HG03097 (cell line): ENCODE data around the gene NTSR1.

ENCODE experiments used
- ATAC-seq: cut with Tn5 transposase; IDR thresholded peaks from one replicate; pipeline ENCODE4 v1.9.1; 2021; ENCODE audit not compliant: unreplicated experiment, low FRiP score

Gene NTSR1

GRCh38 chr20:62692801-62693523 lies 15.7 kb upstream of the NTSR1 start:
- ATAC-seq = no peak

GRCh38 chr20:62693524-62693922 lies 15.1 kb upstream of the NTSR1 start:
- no peak for ATAC-seq

GRCh38 chr20:62694106-62694505 lies 14.5 kb upstream of the NTSR1 start:
- ATAC-seq = no peak

DNA sequence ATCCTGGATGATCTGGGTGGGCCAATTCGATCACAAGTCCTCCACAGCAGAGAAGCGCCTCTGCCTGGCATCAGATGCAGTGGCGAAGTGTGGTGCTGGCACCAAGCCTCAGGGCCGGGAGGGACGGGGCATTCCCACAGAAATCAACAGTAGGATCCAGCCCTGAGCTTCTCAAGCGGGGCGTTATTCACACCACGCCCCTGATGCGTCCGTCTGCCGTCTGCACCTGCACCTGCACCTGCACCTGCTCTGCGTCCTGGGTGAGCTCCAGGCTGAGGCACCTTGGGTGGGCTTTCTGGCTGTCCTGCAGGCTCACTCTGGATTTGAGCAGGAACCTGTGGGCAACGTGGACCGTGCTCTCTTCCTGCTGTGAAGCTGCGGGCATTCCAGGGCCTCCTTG lies 13.8 kb upstream of the NTSR1 start:
- ATAC-seq = no peak

DNA sequence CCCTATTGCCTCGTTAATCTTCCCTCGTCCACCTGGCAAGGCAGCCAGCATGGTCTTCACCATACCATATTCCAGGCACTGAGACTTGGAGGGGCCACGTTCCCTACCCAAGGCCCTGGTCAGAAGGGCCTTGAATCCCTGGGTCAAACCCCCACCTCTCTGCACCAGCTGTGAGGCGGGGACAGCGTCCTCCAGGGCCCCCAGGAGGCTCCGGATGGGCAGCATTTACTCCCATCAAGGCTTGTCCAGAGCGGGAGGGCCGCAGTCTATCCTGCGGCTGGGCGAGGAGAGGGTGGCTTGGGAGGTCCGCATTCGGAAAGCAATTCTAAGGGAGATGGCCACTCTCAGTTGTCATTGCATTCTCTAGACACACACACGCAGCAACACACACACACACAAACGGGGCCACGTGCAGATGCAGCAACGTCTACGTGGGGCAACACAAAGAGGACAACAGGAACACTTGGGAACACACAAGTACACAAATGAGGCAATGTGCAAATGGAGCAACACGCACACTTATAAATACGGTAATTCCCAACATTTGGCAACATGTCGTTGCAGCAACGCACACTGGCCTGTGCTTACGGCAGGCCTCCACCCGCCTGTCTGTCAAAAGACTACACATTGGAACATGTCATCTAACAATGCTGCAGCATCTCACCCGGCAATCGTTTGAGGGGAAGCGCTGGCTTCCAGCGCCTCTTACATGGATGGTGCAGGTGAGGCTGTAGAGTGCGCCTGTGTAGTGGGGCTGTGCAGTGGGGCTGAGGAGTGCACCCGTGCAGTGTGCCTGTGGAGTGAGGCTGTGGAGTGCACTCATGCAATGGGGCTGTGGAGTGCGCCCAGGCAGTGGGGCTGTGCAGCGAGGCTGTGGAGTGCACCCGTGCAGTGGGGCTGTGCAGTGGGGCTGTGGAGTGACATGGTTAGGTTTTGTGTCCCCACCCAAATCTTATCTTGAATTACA lies 12.9 kb upstream of the NTSR1 start:
- ATAC-seq = no peak

GRCh38 chr20:62696434-62696957 lies 12.1 kb upstream of the NTSR1 start:
- ATAC-seq = no peak

DNA sequence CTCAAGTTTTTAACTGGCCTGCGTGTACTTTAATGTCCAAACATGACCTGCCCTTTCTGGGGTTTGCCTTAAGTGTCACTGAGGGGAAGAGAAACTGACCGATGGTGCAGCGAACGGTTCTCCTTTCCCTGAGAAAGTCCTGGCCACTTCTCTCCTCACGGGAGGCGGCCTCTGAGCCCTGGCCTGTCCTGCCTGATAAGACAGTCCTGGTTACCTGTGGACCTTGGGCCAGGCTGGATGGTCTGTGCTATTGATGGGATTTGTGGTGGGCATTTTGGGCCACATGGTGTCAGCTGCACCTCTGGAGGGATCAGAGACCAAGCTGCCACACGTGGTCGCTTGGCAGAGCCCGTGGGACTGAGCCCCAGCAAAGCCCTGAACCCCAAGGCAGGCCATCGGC lies 11.6 kb upstream of the NTSR1 start:
- no peak for ATAC-seq

GRCh38 chr20:62697468-62697912 lies 11.1 kb upstream of the NTSR1 start:
- ATAC-seq = no peak

GRCh38 chr20:62698231-62698630 lies 10.4 kb upstream of the NTSR1 start:
- ATAC-seq = no peak

DNA sequence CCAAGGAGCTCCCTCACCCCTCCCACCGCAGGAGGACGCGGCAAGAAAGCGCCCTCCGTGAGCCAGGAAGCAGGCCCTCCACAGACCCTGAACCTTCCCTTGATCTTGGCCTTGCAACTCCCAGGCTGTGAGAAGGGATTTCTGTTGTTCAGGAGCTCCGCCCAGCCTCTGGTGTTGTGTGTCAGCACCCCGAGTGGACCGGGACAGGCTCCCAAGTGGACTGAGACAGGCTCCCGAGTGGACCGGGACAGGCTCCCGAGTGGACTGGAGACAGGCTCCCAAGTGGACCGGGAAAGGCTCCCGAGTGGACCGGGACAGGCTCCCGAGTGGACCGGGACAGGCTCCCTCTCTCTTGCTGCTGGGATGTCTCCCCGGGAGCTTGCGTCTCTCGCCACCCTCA lies 9.3 kb upstream of the NTSR1 start:
- no peak for ATAC-seq

DNA sequence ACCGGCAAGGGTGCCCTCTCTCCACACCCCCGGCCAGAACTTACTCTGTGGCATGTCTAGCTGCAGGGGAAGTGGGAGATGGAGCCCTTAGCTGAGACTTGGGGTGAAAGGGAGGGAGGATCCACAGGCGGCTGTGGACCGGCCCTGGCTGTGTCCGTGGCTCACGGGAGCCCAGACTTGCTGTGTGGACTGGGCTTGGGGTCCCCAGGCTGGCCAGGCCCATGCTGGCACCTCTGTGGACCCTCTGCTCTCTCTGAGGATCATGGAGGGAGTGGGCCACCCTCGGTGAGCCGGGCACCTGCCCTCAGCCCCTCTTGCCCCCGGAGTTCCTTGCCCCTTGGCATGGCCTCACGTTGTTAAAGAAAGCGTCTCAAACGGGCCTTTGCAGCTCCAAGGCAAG lies 8.9 kb upstream of the NTSR1 start:
- no peak for ATAC-seq

GRCh38 chr20:62700261-62700930 lies 8.2 kb upstream of the NTSR1 start:
- no peak for ATAC-seq

GRCh38 chr20:62701161-62702012 lies 7.2 kb upstream of the NTSR1 start:
- no peak for ATAC-seq

DNA sequence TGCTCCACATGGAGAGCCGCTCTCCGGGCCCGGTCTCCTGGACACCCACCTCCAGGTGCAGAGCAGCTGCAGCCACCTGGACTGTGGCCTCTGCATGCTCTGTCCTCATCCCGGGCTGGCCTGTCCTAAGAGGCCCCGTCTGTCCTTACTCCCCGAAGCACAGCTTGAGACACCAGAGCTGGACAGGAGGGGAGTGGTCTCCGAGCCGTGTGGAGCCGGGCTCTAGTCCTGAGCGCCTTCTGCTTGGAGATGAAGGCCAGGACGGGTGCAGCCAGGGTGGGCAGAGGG lies 6.7 kb upstream of the NTSR1 start:
- no peak for ATAC-seq

DNA sequence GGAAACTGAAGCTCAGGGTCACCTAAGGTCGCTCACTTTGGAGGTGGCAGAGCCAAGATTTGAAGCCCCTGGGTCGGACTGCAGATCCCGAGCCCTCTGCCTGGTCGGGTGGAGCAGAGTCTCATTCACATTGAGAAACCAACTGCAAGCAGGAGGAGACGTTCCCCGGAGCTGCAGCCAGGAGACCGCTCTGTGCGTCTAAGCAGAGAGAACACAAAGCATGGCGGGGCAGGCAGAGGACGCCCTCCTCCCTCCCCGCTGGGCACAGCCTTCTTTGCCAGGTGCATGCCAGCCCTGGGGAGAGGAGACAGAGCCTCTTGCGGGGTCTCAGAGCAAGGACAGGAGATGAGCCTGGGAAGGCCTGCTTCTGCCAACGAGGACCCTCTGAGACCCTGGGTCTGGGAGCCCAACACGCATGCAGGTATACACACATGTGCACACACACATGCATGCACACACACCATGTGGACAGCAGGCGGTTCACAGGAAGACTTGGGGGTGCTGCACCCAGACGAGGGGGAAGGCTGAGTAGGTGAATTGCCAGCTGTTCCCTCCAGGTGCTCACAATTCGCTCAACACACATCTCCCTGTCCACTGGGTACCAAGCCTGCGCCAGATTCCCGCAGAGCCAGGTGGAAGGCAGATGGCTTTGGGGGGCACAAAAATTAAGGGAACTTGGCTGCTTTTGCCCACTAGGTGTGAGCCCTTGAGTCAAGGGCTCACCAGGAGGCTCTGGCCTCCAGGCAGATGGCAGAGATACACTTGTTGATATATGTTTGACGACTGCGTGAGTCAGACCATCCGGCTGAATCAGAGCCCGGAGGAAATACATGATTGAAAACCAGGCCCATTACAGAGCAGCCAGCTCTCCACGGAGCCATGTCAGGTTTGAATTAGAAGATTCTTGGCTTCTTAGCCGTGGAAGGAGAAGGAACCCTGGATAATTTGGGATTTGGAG lies 5.5 kb upstream of the NTSR1 start:
- no peak for ATAC-seq

GRCh38 chr20:62703853-62704228 lies 4.8 kb upstream of the NTSR1 start:
- no peak for ATAC-seq

- ATAC-seq = no peak
These were observed 4.2 kb upstream of the NTSR1 start for GRCh38 chr20:62704341-62704948.

- ATAC-seq = no peak
These were observed 3.0 kb upstream of the NTSR1 start for GRCh38 chr20:62705627-62706026.

DNA sequence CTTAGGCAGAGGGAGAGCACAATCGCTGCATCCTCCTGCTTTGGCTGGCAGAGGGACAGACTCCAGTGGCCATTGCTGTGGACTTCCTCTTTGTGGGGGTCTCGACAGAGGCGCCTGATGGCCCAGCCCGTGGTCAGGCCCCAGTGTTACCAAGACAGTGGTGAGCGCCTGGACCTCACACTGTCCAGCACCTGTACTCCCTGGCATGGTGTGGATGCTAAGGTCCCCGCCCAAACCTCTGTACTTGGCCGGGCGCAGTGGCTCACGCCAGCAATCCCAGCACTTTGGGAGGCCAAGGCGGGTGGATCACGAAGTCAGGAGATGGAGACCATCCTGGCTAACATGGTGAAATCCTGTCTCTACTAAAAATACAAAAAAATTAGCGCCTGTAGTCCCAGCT lies 2.3 kb upstream of the NTSR1 start:
- ATAC-seq = no peak
